ENCODE data around the gene JPH4.
A peak's percentile ranks its signal among the peaks of the same experiment; 100 is the strongest.

The JPH4 gene

DNA sequence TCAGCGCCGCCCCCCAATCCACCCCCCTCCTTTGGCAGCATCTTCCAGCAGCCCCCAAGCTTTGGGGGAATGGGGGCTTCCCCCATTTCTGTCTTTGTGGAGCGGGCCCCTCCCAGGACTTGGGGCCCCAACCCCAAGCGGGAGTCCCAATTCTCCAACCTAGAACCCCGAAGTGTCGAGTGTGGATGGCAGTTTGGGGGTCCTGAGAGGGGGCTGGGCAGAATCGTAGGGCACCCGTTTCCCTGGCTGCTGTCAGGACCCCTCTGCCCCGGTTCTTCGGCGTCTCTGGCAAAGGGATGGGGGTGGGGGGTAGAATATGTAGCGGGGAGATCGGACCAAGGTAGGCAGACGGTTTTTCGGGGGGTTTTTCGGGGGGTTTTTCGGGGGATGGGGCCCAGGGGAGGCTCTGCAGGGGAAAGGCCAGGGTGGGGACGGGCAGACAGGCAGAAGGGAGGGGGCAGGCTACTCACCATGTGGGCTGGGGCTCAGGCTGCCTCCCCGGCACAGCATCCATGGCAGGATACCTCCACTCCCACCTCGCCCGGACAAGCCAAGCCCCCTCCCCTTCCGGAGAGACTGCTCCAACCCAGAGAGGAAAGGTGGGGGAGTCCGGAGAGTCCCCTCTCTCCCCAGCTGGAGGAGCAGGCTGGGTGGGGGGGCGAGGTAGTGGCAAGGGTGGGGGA is 739 bp downstream of the JPH4 start:
- DNase-seq, result peak; percentile 42 to 73

DNA sequence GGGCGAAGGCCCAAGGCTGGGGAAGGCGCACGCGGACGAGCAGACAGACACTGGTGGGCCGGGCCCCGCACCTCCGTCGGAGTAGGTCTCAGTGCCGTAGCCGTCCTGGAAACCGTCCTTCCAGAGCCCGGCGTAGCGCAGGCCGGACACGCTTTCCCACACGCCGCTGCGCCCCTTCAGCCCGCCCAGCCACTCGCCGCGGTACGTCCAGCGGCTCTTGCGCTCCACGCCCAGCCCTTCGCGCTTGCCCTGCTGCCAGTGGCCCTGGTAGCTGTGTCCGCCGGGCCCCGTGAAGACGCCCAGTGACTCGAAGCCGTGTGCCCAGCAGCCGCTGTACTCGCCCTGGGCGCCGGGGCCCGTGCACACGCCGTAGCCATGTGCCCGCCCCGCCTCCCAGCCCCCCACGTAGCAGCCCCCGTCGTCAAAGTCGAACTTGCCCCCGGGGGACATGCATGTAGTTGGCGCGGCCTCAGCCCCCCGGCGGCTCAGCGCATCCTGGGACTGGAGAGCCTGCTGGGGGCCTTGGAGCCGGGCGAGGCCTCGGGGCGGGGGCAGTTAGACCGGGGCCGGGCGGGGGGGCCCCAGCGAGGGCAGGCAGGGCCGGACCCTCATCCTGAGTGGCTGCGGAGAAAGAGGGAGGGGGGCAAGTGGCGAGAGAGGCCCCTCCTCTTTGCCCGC is 1.4 kb downstream of the JPH4 start:
- DNase-seq, result peak; percentile 67 to 71

DNA sequence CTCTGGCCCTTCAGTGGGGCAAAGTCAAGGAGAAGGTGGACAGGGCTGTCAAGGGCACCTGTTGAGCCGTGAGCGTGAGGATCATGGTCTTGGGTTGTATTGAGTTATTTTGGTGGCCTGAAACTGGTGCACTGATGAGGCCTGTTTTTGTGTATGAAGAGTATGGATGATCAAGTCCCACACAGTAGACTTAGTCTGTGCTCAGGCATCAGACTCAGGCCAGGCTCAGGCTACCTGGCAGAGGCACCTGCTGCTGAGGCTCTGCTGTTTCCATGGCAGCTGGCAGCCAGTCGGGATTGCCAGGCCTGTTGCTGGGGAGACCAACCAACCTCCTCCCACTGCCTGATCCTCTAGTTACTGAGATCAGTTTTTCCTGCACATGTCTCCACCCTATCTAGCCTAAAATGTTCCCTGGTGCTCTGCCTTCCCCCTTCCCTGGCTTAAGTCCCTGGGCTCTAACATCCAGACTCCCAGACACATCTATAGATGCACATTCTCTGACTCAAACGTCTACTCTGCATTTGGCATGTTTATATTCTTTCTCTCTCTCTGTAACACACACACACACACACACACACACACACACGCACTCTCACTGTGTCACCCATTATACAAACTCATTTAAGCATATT is 5.1 kb downstream of the JPH4 start:
- DNase-seq, result peak in 1 of 2 experiments; percentile 46

DNA sequence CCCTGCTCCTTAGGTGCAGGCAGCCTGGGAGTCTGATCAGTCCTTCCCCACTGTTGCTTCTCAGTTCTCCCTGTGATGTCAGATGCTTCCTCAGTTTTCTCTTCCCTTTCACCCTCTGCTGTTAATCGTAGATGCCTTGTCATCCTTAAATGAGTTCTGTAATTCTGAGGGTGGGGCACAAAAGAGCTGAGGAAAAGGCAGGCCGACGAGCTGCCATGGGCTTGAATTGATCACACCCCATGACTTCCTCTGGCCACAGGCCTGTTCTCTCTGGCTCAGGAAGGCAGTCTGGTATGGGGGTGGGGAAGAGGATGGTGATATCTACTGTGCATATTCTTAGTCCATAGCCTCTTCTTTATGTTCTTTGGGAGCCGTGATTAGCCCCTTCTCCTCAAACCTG is 5.8 kb downstream of the JPH4 start:
- no peak for DNase-seq

DNA sequence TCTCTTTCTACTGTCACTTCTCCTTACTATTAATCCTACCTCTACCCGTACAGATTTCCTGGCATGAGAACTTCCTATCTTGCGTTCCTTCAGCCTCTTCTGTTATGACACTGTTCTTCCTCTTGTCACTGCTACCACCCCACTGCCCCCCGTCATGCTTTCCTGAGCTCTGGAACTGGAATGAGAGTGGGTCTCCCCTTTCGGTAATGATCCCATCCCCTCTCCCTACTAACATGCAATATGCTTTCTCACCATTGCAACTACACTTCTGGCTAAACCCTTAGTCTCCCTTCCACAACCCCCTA is 6.1 kb downstream of the JPH4 start:
- DNase-seq, result no peak

GRCh38 chr14:23571701-23572523 is 6.7 kb downstream of the JPH4 start:
- no peak for DNase-seq

GRCh38 chr14:23570806-23571483 is 7.6 kb downstream of the JPH4 start:
- DNase-seq, result no peak

- peak; percentile 80 to 92 for DNase-seq
These were observed 9.0 kb downstream of the JPH4 start for GRCh38 chr14:23569443-23570151.

DNA sequence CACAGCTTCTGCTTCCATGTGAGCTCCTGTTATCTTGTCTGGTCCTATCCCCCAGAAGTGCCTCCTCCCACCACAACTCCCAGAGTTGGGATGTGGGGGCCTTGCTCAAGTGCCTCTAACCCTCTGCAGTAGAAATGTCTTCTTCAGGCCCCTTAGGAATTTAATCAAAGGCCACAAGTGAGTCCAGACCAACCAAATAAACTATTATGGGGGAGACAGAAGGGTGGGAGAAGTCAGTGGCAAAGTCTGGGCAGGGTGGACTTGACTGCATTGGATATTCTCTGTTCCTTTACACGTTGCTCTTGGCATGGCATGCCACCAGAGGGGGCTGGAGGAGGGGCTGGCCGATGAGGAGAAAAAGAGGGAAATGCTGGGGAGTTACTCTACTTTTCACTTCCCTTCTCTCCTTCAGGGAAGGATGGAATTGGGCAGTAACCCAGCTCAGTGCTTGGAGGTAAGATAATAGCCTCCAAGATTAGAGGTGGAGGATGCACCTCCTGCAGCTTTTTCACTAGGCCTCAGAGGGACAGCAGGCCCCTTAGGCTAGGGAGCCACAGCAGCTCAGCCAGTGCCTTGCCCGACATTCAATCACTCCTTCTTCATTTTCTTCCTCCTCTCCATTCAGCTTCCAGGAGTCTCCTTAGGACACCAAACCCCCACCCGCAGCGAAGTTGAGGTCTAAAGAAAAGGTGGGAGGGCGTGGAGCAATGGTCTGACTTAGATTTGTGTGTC is 9.8 kb downstream of the JPH4 start:
- DNase-seq, result peak; percentile 55 to 79

GRCh38 chr14:23568021-23568599 is 10.5 kb downstream of the JPH4 start:
- DNase-seq, result peak in 1 of 2 experiments; percentile 82

- DNase-seq, result peak; percentile 86 to 89
These were observed 11.2 kb downstream of the JPH4 start, which contains the start of gene AP1G2 for GRCh38 chr14:23567186-23568020. Gene AP1G2 (minus strand): TSS chr14:23567791. CDS start chr14:23567314, 477 bp downstream.

- peak in 1 of 2 experiments; percentile 54 for DNase-seq
These were observed 11.8 kb downstream of the JPH4 start for GRCh38 chr14:23566778-23567185.

DNA sequence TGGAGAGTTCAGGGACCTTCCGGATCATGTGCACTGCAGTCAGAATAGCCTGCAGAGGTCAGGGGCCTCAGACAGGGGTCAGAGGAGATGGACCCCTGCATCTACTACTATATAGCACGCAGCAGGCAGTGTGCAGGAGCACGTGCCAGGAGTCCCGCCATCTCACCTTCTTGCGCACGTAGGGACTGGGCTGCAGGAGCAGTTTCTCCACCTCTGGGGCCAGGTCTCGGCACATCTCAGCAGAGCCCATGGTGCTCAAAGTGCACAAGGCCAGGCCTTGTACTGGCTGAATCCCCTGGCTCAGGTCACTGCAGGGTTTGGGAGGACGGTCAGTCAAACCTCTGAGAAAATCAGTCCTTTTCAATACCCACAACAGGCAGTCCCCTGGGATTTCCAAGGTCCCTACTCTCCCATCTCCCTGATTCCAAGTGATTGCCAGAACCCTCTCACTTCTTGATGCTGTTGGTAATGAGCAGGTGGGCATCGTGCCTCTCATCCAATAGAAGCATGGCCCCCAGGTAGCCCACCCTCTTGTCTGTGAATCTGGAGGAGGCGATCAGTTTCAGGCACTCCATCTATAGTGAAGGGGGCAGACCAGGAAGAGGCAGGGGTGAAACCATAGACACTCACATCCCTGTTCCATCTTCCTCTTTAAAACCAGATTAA is 12.3 kb downstream of the JPH4 start:
- DNase-seq, result peak in 1 of 2 experiments; percentile 52

DNA sequence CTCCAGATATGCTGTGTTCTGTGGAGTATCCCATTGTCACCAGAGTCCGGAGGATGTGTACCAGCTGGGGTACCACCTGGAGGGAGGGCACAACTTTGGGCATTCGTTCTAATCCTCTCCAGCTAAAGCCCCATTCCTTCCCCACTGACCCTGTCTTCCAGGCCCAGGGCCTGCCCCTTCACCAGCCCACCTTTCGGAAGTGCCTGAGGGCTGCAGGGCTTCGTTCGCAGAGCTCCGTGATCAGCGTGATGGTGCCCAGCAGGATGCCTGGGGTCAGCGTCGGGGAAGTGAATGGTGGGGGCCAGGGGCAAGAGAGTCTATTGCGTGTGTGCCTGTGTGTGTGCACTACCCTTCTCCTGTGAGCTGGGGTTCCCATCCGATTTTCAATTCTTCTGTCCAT is 13.0 kb downstream of the JPH4 start:
- no peak for DNase-seq

DNA sequence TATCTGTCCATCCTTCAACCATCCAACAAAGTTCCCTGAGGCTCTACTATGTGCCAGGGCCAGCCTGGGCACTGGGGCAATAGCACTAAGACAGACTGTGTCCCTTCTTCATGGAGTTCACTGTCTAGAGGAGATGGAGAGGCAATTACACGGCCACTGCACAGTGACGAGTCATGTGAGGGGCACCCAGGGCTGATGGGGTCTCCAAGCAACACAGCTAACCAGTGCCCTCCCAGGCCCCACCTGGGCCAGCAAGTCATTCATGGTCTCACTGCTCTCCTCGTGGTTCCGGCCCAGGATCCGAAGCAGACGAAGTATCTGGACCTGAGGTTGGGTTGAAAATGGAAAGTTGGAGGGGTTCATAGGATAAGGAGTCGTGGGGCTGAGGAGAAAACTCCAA is 13.7 kb downstream of the JPH4 start:
- DNase-seq, result no peak

DNA sequence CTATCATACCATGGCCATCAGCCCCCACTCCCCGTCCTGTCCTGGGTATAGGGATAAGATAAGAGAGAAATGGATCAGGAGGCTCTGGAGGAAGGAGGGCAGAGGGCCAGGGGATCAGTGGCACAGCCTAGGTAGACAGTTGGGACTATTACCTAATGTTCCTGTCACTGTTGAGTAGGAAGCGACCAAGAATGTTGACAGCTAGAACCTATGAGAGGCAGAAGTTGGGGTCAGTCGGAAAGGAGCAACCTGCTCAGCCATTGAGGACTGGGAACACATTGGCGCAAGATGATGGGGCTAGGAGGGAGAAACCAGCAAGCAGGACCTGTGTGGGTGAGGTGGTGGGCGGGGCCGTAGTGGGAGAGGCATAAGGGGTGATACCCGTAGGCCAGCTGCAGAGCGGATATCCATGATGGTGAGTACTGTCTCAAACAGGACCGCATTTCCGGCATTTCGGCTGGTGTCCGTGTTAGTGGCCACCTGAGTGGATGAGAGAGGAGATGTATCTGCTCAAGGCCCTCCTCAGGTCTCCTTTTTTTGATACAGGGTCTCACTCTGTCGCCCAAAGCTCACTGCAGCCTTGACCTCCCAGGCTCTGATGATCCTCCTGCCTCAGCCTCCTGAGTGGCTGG is 14.3 kb downstream of the JPH4 start:
- no peak for DNase-seq

DNA sequence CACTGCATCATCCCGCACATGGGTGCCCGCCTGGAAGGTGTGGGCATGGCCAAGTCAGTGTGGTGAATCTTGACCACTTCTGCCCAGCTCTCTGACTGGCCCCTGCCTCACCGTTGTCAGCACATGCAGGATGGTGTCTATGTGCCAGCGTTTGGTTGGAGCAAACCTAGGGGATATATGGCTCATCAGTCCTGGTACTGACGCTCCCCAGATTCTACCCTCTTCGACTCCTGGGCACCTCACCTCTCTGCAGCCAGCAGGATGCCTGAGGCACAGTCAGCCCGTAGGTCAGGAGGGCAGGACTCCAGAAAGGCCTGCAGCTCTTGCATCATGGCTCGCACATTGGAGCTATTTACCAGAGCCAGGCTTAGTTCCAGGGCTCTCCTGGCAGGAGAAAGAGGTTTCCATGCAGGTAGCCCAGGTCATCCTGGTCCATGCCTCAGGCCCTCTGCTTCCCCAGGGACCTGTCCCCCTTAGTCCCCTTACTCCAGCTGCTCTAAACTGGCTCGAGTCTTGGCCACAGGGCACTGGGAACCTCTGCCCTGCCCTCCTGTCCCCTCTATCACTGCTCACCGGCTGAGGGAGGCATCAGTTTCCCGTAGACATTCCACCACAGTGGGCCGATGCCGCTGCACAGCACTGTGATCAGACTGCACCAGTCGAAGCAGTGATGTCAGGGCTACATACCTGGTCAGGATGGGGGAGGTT is 15.0 kb downstream of the JPH4 start:
- DNase-seq, result no peak

GRCh38 chr14:23562822-23563472 is 15.6 kb downstream of the JPH4 start:
- DNase-seq, result peak; percentile 61 to 82
